H9 (cell line): ENCODE measurements around the gene CLMP. TPM values are rescaled to one million over a fixed set of nuclear protein-coding genes. Genes with fewer than 3 reads are reported as not detected.

Source experiments
- DNase-seq: peaks from one replicate; pipeline ENCODE4 v3.0.0-alpha.2; 2017
- H2AFZ ChIP-seq: one replicate; pipeline ENCODE4 v1.6.1; 2013; ENCODE audit warnings: mild to moderate bottlenecking, low read length, control low read depth, moderate library complexity
- H2AK5ac ChIP-seq: 2 replicates; pipeline ENCODE4 v1.6.1; 2013; ENCODE audit warnings: low read length, control low read depth, mixed read lengths; ENCODE audit not compliant: insufficient read length
- H2BK120ac ChIP-seq: one replicate; pipeline ENCODE4 v1.6.1; 2013; ENCODE audit warnings: low read depth, mild to moderate bottlenecking, low read length, control low read depth, inconsistent platforms; ENCODE audit not compliant: poor library complexity, severe bottlenecking
- H2BK12ac ChIP-seq: 2 replicates; pipeline ENCODE4 v1.6.1; 2013; ENCODE audit warnings: low read length, control low read depth, mixed read lengths, low read depth; ENCODE audit not compliant: insufficient read length
- H2BK15ac ChIP-seq: 2 replicates; pipeline ENCODE4 v1.6.1; 2013; ENCODE audit warnings: low read depth, low read length, control low read depth
- H2BK20ac ChIP-seq: one replicate; pipeline ENCODE4 v1.6.1; 2013; ENCODE audit warnings: low read depth, mild to moderate bottlenecking, low read length, control low read depth, inconsistent platforms; ENCODE audit not compliant: poor library complexity, severe bottlenecking
- H2BK5ac ChIP-seq: 2 replicates; pipeline ENCODE4 v1.6.1; 2013; ENCODE audit warnings: low read length, control low read depth, mixed read lengths; ENCODE audit not compliant: insufficient read length
- H3K14ac ChIP-seq: 2 replicates; pipeline ENCODE4 v1.6.1; 2013; ENCODE audit warnings: low read length, control low read depth; ENCODE audit not compliant: insufficient read depth
- H3K18ac ChIP-seq: 2 replicates; pipeline ENCODE4 v1.6.1; 2013; ENCODE audit warnings: low read depth, mild to moderate bottlenecking, mixed read lengths, low read length, control low read depth; ENCODE audit not compliant: insufficient read length
- H3K23ac ChIP-seq: 2 replicates; pipeline ENCODE4 v1.6.1; 2013; ENCODE audit warnings: low read length, control low read depth, mixed read lengths, low read depth; ENCODE audit not compliant: insufficient read length
- H3K23me2 ChIP-seq: 2 replicates; pipeline ENCODE4 v1.6.1; 2013; ENCODE audit warnings: low read depth, mild to moderate bottlenecking, mixed read lengths, low read length, control low read depth; ENCODE audit not compliant: insufficient read length, poor library complexity, severe bottlenecking
- H3K27ac ChIP-seq: 2 replicates; pipeline ENCODE4 v1.5.1; 2013; ENCODE audit warnings: low read length, control low read depth, mixed read lengths, low read depth; ENCODE audit not compliant: insufficient read length
- H3K27me3 ChIP-seq: 2 replicates; pipeline ENCODE4 v1.6.1; 2013; ENCODE audit warnings: low read length, control low read depth, inconsistent platforms; ENCODE audit not compliant: insufficient read depth
- H3K4ac ChIP-seq: 2 replicates; pipeline ENCODE4 v1.6.1; 2013; ENCODE audit warnings: low read depth, mild to moderate bottlenecking, control low read depth, inconsistent platforms, low read length, moderate library complexity
- H3K4me1 ChIP-seq: 2 replicates; pipeline ENCODE4 v1.6.1; 2013; ENCODE audit warnings: low read length, control low read depth, inconsistent platforms; ENCODE audit not compliant: insufficient read depth
- H3K4me2 ChIP-seq: 2 replicates; pipeline ENCODE4 v1.6.1; 2013; ENCODE audit warnings: low read length, control low read depth, mixed read lengths; ENCODE audit not compliant: insufficient read length, insufficient read depth
- H3K56ac ChIP-seq: 2 replicates; pipeline ENCODE4 v1.6.1; 2013; ENCODE audit warnings: low read depth, mild to moderate bottlenecking, mixed read lengths, low read length, control low read depth; ENCODE audit not compliant: insufficient read length
- H3K79me1 ChIP-seq: 2 replicates; pipeline ENCODE4 v1.6.1; 2013; ENCODE audit warnings: low read depth, mild to moderate bottlenecking, moderate library complexity, low read length, control low read depth, inconsistent platforms; ENCODE audit not compliant: insufficient read depth, poor library complexity, severe bottlenecking
- H3K79me2 ChIP-seq: 2 replicates; pipeline ENCODE4 v1.6.1; 2013; ENCODE audit warnings: low read length, control low read depth, inconsistent platforms; ENCODE audit not compliant: insufficient read depth
- H3K9ac ChIP-seq: 2 replicates; pipeline ENCODE4 v1.6.1; 2013; ENCODE audit warnings: low read length, control low read depth, mixed read lengths; ENCODE audit not compliant: insufficient read length; ENCODE audit errors: extremely low read depth
- H3K9me3 ChIP-seq: one replicate; pipeline ENCODE4 v1.6.1; 2013; ENCODE audit warnings: low read depth, low read length, inconsistent platforms; ENCODE audit not compliant: control insufficient read depth
- H3T11ph ChIP-seq: one replicate; pipeline ENCODE4 v1.6.1; 2013; ENCODE audit warnings: mild to moderate bottlenecking, low read length, control low read depth, inconsistent platforms
- H4K20me1 ChIP-seq: one replicate; pipeline ENCODE4 v1.6.1; 2013; ENCODE audit not compliant: control insufficient read depth, insufficient read length, insufficient read depth
- H4K5ac ChIP-seq: 2 replicates; pipeline ENCODE4 v1.6.1; 2013; ENCODE audit warnings: low read depth, mild to moderate bottlenecking, mixed read lengths, low read length, control low read depth; ENCODE audit not compliant: insufficient read length
- H4K8ac ChIP-seq: replicated peaks from 2 replicates; pipeline ENCODE4 v1.6.1; 2013; ENCODE audit warnings: low read length, control low read depth, mixed read lengths, low read depth; ENCODE audit not compliant: insufficient read length
- H4K91ac ChIP-seq: 2 replicates; pipeline ENCODE4 v1.6.1; 2013; ENCODE audit warnings: low read depth, mild to moderate bottlenecking, moderate library complexity, mixed read lengths, low read length, control low read depth; ENCODE audit not compliant: insufficient read length
- H3K27ac Mint-ChIP-seq, 3 experiments: 2 replicates in 2 of 3; 3 replicates in 1 of 3; pipeline ENCODE4 v1.8.0; 2020 to 2021; ENCODE audit warnings: mixed read lengths in 3 of 3, mild to moderate bottlenecking in 1 of 3, moderate library complexity in 1 of 3
- H3K27me3 Mint-ChIP-seq: 2 replicates; pipeline ENCODE4 v1.8.0; 2021; ENCODE audit warnings: low read depth, mild to moderate bottlenecking, moderate library complexity, mixed read lengths
- H3K36me3 Mint-ChIP-seq, 3 experiments: 2 replicates in 2 of 3; 3 replicates in 1 of 3; pipeline ENCODE4 v1.8.0; 2020 to 2021; ENCODE audit warnings: low read depth in 3 of 3, mixed read lengths in 3 of 3; ENCODE audit not compliant: insufficient read depth in 1 of 3
- H3K4me1 Mint-ChIP-seq, 2 experiments: 2 replicates each; pipeline ENCODE4 v1.8.0; 2020; ENCODE audit warnings: mixed read lengths in 2 of 2
- H3K4me3 Mint-ChIP-seq, 2 experiments: 2 replicates in 1 of 2; 3 replicates in 1 of 2; pipeline ENCODE4 v1.8.0; 2020 to 2021; ENCODE audit warnings: mild to moderate bottlenecking in 2 of 2, mixed read lengths in 2 of 2, moderate library complexity in 1 of 2
- H3K9me3 Mint-ChIP-seq, 2 experiments: 2 replicates in 1 of 2; 3 replicates in 1 of 2; pipeline ENCODE4 v1.8.0; 2020; ENCODE audit warnings: mild to moderate bottlenecking in 2 of 2, mixed read lengths in 2 of 2, moderate library complexity in 1 of 2
- CTCF ChIP-seq: fragments of 200-600 bp; sonication (generic); conservative IDR thresholded peaks from 3 replicates; pipeline ENCODE4 v1.8.0; 2021; ENCODE audit warnings: antibody characterized with exemption, mild to moderate bottlenecking
- WGBS: extraction: QIAGEN DNeasy Blood & Tissue Kit; methylation state at CpG from one replicate; pipeline ENCODE4 v1.1.7; 2013; ENCODE audit warnings: missing lambda C conversion rate, low lambda C conversion rate, mixed read lengths; ENCODE audit not compliant: insufficient read length; ENCODE audit errors: extremely low coverage; 5-methylcytosine and 5-hydroxymethylcytosine counted together
- total RNA-seq: library from RNA; stranded (reverse); gene quantifications from 2 replicates; pipeline ENCODE4 v1.2.1, GENCODE V29; 2021

The CLMP gene
- total RNA-seq, 1 experiment from 2014 or later: 13.8 TPM

- Histone ChIP-seq H3K9ac (no peak overlapping the region), H2AFZ (no peak overlapping the region), H2BK5ac (no peak overlapping the region), H3K9me3 (no peaks in the 10 kb centered on the region), H2BK20ac (no peak overlapping the region), H3K4me2 (no peak overlapping the region), H3K18ac (no peak overlapping the region), H4K20me1 (no peaks in the 10 kb centered on the region), H2BK15ac (no peak overlapping the region), H3K14ac (no peak overlapping the region), H2BK120ac (no peak overlapping the region), H3K4me1 (no peaks in the 10 kb centered on the region), H2AK5ac (no peak overlapping the region), H3K79me1 (no peaks in the 10 kb centered on the region), H3K4ac (no peak overlapping the region), H3T11ph (no peak overlapping the region), H3K27me3 (no peaks in the 10 kb centered on the region), H3K23ac (no peak overlapping the region), H3K23me2 (no peaks in the 10 kb centered on the region), H3K27ac (no peak overlapping the region), H2BK12ac (no peak overlapping the region), H4K8ac (no peak overlapping the region), H4K5ac (no peak overlapping the region), H3K79me2 (no peaks in the 10 kb centered on the region), H4K91ac (no peak overlapping the region), H3K56ac (no peak overlapping the region)
- TF ChIP-seq CTCF: no peak
- Mint-ChIP-seq H3K27ac (peak overlapping the region in 1 of 3 experiments; percentile 67; a peak in 2 of 7 replicates), H3K4me3 (no peak overlapping the region), H3K27me3 (no peaks in the 10 kb centered on the region), H3K4me1 (peaks cover 15 to 16% of the 10 kb centered on the region in 2 experiments), H3K36me3 (peaks cover 0 to 1% (median 0%) of the 10 kb centered on the region in 3 experiments; a peak in 1 of 7 replicates), H3K9me3 (no peaks in the 10 kb centered on the region)
- WGBS: no CpG with 5 or more reads among the region's 3 CpGs
- DNase-seq: no peak
Measured at GRCh38 chr11:123104697-123105096, 90.4 kb downstream of the CLMP start.
